Stimulated activated memory B cell treated with anti-CD40 and anti-IgM and Interleukin-4, amounts not matched to agents 10 μg/mL and 1 μg/mL and 100 μg/mL, for 72 hours (primary cell): ENCODE data around the gene ANKH.

ENCODE experiments used
- ATAC-seq: fragments of 150-1000 bp; cut with Tn5 transposase; 2 replicates; pipeline ENCODE4 v1.10.0; 2021
- H3K27ac Mint-ChIP-seq: one replicate; pipeline ENCODE4 v1.8.0; 2022; ENCODE audit warnings: mild to moderate bottlenecking, mixed read lengths
- H3K27me3 Mint-ChIP-seq: one replicate; pipeline ENCODE4 v1.8.0; 2022; ENCODE audit warnings: mixed read lengths
- H3K36me3 Mint-ChIP-seq: one replicate; pipeline ENCODE4 v1.8.0; 2022; ENCODE audit warnings: mixed read lengths
- H3K4me1 Mint-ChIP-seq: one replicate; pipeline ENCODE4 v1.8.0; 2022; ENCODE audit warnings: mixed read lengths
- H3K4me3 Mint-ChIP-seq: one replicate; pipeline ENCODE4 v1.8.0; 2022; ENCODE audit warnings: mild to moderate bottlenecking, moderate library complexity, mixed read lengths
- H3K9me3 Mint-ChIP-seq: one replicate; pipeline ENCODE4 v1.8.0; 2022; ENCODE audit warnings: mixed read lengths

The ANKH gene

GRCh38 chr5:14743601-14744295 is 127.8 kb downstream of the ANKH start:
- H3K27me3 Mint-ChIP-seq: no peaks in the 10 kb centered on the region
- peaks cover 30% of the 10 kb centered on the region for H3K4me1 Mint-ChIP-seq
- no peaks in the 10 kb centered on the region for H3K9me3 Mint-ChIP-seq
- H3K4me3 Mint-ChIP-seq: no peak overlapping the region
- peak overlapping the region; percentile 78 for H3K27ac Mint-ChIP-seq
- H3K36me3 Mint-ChIP-seq: peaks cover 24% of the 10 kb centered on the region
- no peak for ATAC-seq

- Mint-ChIP-seq H3K27ac (peak overlapping the region; percentile 43), H3K27me3 (no peaks in the 10 kb centered on the region), H3K9me3 (no peaks in the 10 kb centered on the region), H3K36me3 (peaks cover 24% of the 10 kb centered on the region), H3K4me3 (no peak overlapping the region), H3K4me1 (peaks cover 30% of the 10 kb centered on the region)
- ATAC-seq: no peak
These were observed 129.1 kb downstream of the ANKH start for GRCh38 chr5:14742498-14742897.

- no peaks in the 10 kb centered on the region for H3K27me3 Mint-ChIP-seq
- H3K36me3 Mint-ChIP-seq: peaks cover 24% of the 10 kb centered on the region
- H3K9me3 Mint-ChIP-seq: no peaks in the 10 kb centered on the region
- peak overlapping the region; percentile 43 for H3K27ac Mint-ChIP-seq
- H3K4me1 Mint-ChIP-seq: peaks cover 30% of the 10 kb centered on the region
- no peak for ATAC-seq
- H3K4me3 Mint-ChIP-seq: no peak overlapping the region
These were observed 129.7 kb downstream of the ANKH start for GRCh38 chr5:14741801-14742440.

GRCh38 chr5:14741131-14741530 is 130.4 kb downstream of the ANKH start:
- no peaks in the 10 kb centered on the region for H3K27me3 Mint-ChIP-seq
- H3K27ac Mint-ChIP-seq: peak overlapping the region; percentile 19
- H3K4me3 Mint-ChIP-seq: no peak overlapping the region
- no peak for ATAC-seq
- no peaks in the 10 kb centered on the region for H3K9me3 Mint-ChIP-seq
- peaks cover 29% of the 10 kb centered on the region for H3K4me1 Mint-ChIP-seq
- H3K36me3 Mint-ChIP-seq: peaks cover 31% of the 10 kb centered on the region

- no peaks in the 10 kb centered on the region for H3K9me3 Mint-ChIP-seq
- H3K27ac Mint-ChIP-seq: no peak overlapping the region
- no peak overlapping the region for H3K4me3 Mint-ChIP-seq
- no peaks in the 10 kb centered on the region for H3K27me3 Mint-ChIP-seq
- peaks cover 18% of the 10 kb centered on the region for H3K4me1 Mint-ChIP-seq
- H3K36me3 Mint-ChIP-seq: peaks cover 31% of the 10 kb centered on the region
- ATAC-seq: no peak
These were observed 131.6 kb downstream of the ANKH start for GRCh38 chr5:14739981-14740380.

- peaks cover 13% of the 10 kb centered on the region for H3K4me1 Mint-ChIP-seq
- H3K9me3 Mint-ChIP-seq: no peaks in the 10 kb centered on the region
- no peak overlapping the region for H3K4me3 Mint-ChIP-seq
- peaks cover 33% of the 10 kb centered on the region for H3K36me3 Mint-ChIP-seq
- ATAC-seq: no peak
- no peaks in the 10 kb centered on the region for H3K27me3 Mint-ChIP-seq
- H3K27ac Mint-ChIP-seq: no peak overlapping the region
These were observed 132.0 kb downstream of the ANKH start for GRCh38 chr5:14739538-14739937.

GRCh38 chr5:14738050-14738449 is 133.5 kb downstream of the ANKH start:
- H3K4me3 Mint-ChIP-seq: no peak overlapping the region
- no peaks in the 10 kb centered on the region for H3K9me3 Mint-ChIP-seq
- peaks cover 7% of the 10 kb centered on the region for H3K4me1 Mint-ChIP-seq

GRCh38 chr5:14737291-14737690 is 134.3 kb downstream of the ANKH start:
- Mint-ChIP-seq H3K27me3 (no peaks in the 10 kb centered on the region), H3K36me3 (peaks cover 46% of the 10 kb centered on the region), H3K9me3 (no peaks in the 10 kb centered on the region), H3K27ac (no peak overlapping the region), H3K4me1 (peaks cover 3% of the 10 kb centered on the region), H3K4me3 (no peak overlapping the region)
- ATAC-seq: no peak

More at GRCh38 chr5:14738050-14738449, 133.5 kb downstream of the ANKH start:
- no peak for ATAC-seq
- H3K36me3 Mint-ChIP-seq: peaks cover 47% of the 10 kb centered on the region
- no peak overlapping the region for H3K27ac Mint-ChIP-seq
- H3K27me3 Mint-ChIP-seq: no peaks in the 10 kb centered on the region

- H3K27me3 Mint-ChIP-seq: no peaks in the 10 kb centered on the region
- H3K36me3 Mint-ChIP-seq: peaks cover 35% of the 10 kb centered on the region
- no peaks in the 10 kb centered on the region for H3K9me3 Mint-ChIP-seq
- H3K4me3 Mint-ChIP-seq: no peak overlapping the region
- no peak overlapping the region for H3K27ac Mint-ChIP-seq
- H3K4me1 Mint-ChIP-seq: no peaks in the 10 kb centered on the region
- ATAC-seq: no peak
These were observed 135.6 kb downstream of the ANKH start for GRCh38 chr5:14735944-14736343.

- no peak for ATAC-seq
- peaks cover 42% of the 10 kb centered on the region for H3K36me3 Mint-ChIP-seq
- H3K27ac Mint-ChIP-seq: no peak overlapping the region
- no peaks in the 10 kb centered on the region for H3K4me1 Mint-ChIP-seq
- no peaks in the 10 kb centered on the region for H3K27me3 Mint-ChIP-seq
- H3K9me3 Mint-ChIP-seq: no peaks in the 10 kb centered on the region
- H3K4me3 Mint-ChIP-seq: no peak overlapping the region
These were observed 137.2 kb downstream of the ANKH start for GRCh38 chr5:14734396-14734795.

GRCh38 chr5:14733661-14734060 is 137.9 kb downstream of the ANKH start:
- H3K36me3 Mint-ChIP-seq: peaks cover 43% of the 10 kb centered on the region
- no peak overlapping the region for H3K4me3 Mint-ChIP-seq

GRCh38 chr5:14732991-14733390 is 138.6 kb downstream of the ANKH start:
- H3K27ac Mint-ChIP-seq: no peak overlapping the region
- no peaks in the 10 kb centered on the region for H3K9me3 Mint-ChIP-seq
- H3K27me3 Mint-ChIP-seq: no peaks in the 10 kb centered on the region
- ATAC-seq: no peak
- H3K4me1 Mint-ChIP-seq: no peaks in the 10 kb centered on the region
- H3K4me3 Mint-ChIP-seq: no peak overlapping the region
- peaks cover 43% of the 10 kb centered on the region for H3K36me3 Mint-ChIP-seq

More at GRCh38 chr5:14733661-14734060, 137.9 kb downstream of the ANKH start:
- H3K4me1 Mint-ChIP-seq: no peaks in the 10 kb centered on the region
- no peak for ATAC-seq
- H3K27ac Mint-ChIP-seq: no peak overlapping the region
- H3K27me3 Mint-ChIP-seq: no peaks in the 10 kb centered on the region
- H3K9me3 Mint-ChIP-seq: no peaks in the 10 kb centered on the region

- H3K27me3 Mint-ChIP-seq: no peaks in the 10 kb centered on the region
- H3K4me3 Mint-ChIP-seq: no peak overlapping the region
- no peaks in the 10 kb centered on the region for H3K9me3 Mint-ChIP-seq
- peaks cover 42% of the 10 kb centered on the region for H3K36me3 Mint-ChIP-seq
- H3K4me1 Mint-ChIP-seq: peaks cover 5% of the 10 kb centered on the region
- no peak for ATAC-seq
- no peak overlapping the region for H3K27ac Mint-ChIP-seq
These were observed 140.7 kb downstream of the ANKH start for GRCh38 chr5:14730881-14731280.

GRCh38 chr5:14730466-14730865 is 141.1 kb downstream of the ANKH start:
- no peak for ATAC-seq
- no peaks in the 10 kb centered on the region for H3K9me3 Mint-ChIP-seq
- no peak overlapping the region for H3K4me3 Mint-ChIP-seq
- no peaks in the 10 kb centered on the region for H3K27me3 Mint-ChIP-seq
- peaks cover 5% of the 10 kb centered on the region for H3K4me1 Mint-ChIP-seq
- no peak overlapping the region for H3K27ac Mint-ChIP-seq
- peaks cover 43% of the 10 kb centered on the region for H3K36me3 Mint-ChIP-seq

- Mint-ChIP-seq H3K36me3 (peaks cover 48% of the 10 kb centered on the region), H3K9me3 (no peaks in the 10 kb centered on the region), H3K27ac (no peak overlapping the region), H3K4me3 (no peak overlapping the region), H3K4me1 (peaks cover 12% of the 10 kb centered on the region), H3K27me3 (no peaks in the 10 kb centered on the region)
- ATAC-seq: no peak
These were observed 141.9 kb downstream of the ANKH start for GRCh38 chr5:14729448-14730385.
